Activated naive CD4-positive, alpha-beta T cell (primary cell): ENCODE results near the gene CYP19A1.
"Not testable (repeated sequence)": the region's sequence is repeated elsewhere in the genome, so short reads cannot be mapped to it uniquely, and the experiment has no call there.

Experiments
- DNase-seq, 4 experiments: peaks; one replicate each; lab custom pipeline; 2025; lab: John Stamatoyannopoulos, UW

Gene CYP19A1

GRCh38 chr15:51290720-51291119 is 47.7 kb downstream of the CYP19A1 start:
- DNase-seq: no peak

GRCh38 chr15:51289290-51289689 is 49.1 kb downstream of the CYP19A1 start:
- DNase-seq: no peak

- no peak for DNase-seq
Observed at GRCh38 chr15:51288143-51289065, 50.0 kb downstream of the CYP19A1 start.

GRCh38 chr15:51286816-51287215 is 51.6 kb downstream of the CYP19A1 start:
- DNase-seq: no peak

GRCh38 chr15:51285399-51285798 is 53.0 kb downstream of the CYP19A1 start:
- DNase-seq: no peak

GRCh38 chr15:51284871-51285270 is 53.5 kb downstream of the CYP19A1 start:
- DNase-seq: no peak

- DNase-seq: no peak
Observed at GRCh38 chr15:51283026-51283425, 55.4 kb downstream of the CYP19A1 start.

GRCh38 chr15:51282241-51282640 is 56.2 kb downstream of the CYP19A1 start:
- DNase-seq: not testable (repeated sequence)

- no peak for DNase-seq
Observed at GRCh38 chr15:51281368-51281967, 56.9 kb downstream of the CYP19A1 start.

GRCh38 chr15:51280838-51281237 is 57.6 kb downstream of the CYP19A1 start:
- DNase-seq: no peak

- no peak for DNase-seq
Observed at GRCh38 chr15:51279391-51279790, 59.0 kb downstream of the CYP19A1 start.

- DNase-seq: no peak
Observed at GRCh38 chr15:51277101-51277500, 61.3 kb downstream of the CYP19A1 start.

GRCh38 chr15:51274956-51275355 is 63.4 kb downstream of the CYP19A1 start:
- DNase-seq: no peak

GRCh38 chr15:51270706-51271105 is 67.7 kb downstream of the CYP19A1 start:
- DNase-seq: no peak

- DNase-seq: no peak
Observed at GRCh38 chr15:51269496-51269895, 68.9 kb downstream of the CYP19A1 start.

GRCh38 chr15:51267703-51268083 is 70.7 kb downstream of the CYP19A1 start:
- DNase-seq: no peak

- no peak for DNase-seq
Observed at GRCh38 chr15:51267051-51267702, 71.2 kb downstream of the CYP19A1 start.

GRCh38 chr15:51266656-51267050 is 71.7 kb downstream of the CYP19A1 start:
- DNase-seq: no peak

- DNase-seq: no peak
Observed at GRCh38 chr15:51265037-51265555, 73.3 kb downstream of the CYP19A1 start.

GRCh38 chr15:51263726-51264125 is 74.7 kb downstream of the CYP19A1 start:
- DNase-seq: no peak

GRCh38 chr15:51263116-51263515 is 75.3 kb downstream of the CYP19A1 start:
- DNase-seq: no peak

GRCh38 chr15:51262463-51262862 is 75.9 kb downstream of the CYP19A1 start:
- no peak for DNase-seq

- DNase-seq: not testable (repeated sequence)
Observed at GRCh38 chr15:51261113-51261512, 77.3 kb downstream of the CYP19A1 start.
